Measurements from ENCODE around the gene ETV5.

DNA sequence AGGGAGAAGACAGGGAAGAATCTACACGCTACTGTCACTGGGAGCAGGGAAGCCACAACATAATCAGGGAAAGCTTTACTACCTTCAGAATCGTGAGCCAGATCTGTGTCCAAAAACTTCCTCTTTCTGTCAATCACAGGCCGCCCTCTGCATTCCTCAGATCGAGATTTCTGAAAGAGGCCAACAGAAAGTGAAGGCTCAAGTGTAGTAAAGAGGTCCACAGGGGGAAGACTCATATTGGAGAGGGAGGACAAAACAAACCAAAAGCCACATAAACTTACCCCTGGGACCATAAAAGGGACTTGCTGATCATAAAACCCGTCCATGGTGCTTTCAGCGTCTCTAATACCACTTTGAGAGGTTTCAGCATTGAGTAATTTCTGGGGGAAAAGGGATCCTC, 3.3 kb downstream of the ETV5 start:
- TF ChIP-seq FOXM1 (IDR thresholded peaks at IDR 0.05; ENCODE audit: low read depth) (no peak), TAF1 (IDR thresholded peaks at IDR 0.05; ENCODE audit: borderline replicate concordance, low read depth, low read length) (no peak), NRF1 (IDR thresholded peaks at IDR 0.05; ENCODE audit: low read depth, low read length) (no peak), RXRA (IDR thresholded peaks at IDR 0.05; ENCODE audit: borderline replicate concordance, low read depth) (no peak), RCOR1 (IDR thresholded peaks at IDR 0.05; ENCODE audit: low read length) (no peak), POLR2AphosphoS5 (IDR thresholded peaks at IDR 0.05; ENCODE audit: low read depth, low read length) (no peak)
- TF ChIP-seq, protein P1, sequence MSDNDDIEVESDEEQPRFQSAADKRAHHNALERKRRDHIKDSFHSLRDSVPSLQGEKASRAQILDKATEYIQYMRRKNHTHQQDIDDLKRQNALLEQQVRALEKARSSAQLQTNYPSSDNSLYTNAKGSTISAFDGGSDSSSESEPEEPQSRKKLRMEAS (IDR thresholded peaks at IDR 0.05; ENCODE audit: low read depth): no peak
- TF ChIP-seq, protein P2, sequence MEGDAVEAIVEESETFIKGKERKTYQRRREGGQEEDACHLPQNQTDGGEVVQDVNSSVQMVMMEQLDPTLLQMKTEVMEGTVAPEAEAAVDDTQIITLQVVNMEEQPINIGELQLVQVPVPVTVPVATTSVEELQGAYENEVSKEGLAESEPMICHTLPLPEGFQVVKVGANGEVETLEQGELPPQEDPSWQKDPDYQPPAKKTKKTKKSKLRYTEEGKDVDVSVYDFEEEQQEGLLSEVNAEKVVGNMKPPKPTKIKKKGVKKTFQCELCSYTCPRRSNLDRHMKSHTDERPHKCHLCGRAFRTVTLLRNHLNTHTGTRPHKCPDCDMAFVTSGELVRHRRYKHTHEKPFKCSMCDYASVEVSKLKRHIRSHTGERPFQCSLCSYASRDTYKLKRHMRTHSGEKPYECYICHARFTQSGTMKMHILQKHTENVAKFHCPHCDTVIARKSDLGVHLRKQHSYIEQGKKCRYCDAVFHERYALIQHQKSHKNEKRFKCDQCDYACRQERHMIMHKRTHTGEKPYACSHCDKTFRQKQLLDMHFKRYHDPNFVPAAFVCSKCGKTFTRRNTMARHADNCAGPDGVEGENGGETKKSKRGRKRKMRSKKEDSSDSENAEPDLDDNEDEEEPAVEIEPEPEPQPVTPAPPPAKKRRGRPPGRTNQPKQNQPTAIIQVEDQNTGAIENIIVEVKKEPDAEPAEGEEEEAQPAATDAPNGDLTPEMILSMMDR (IDR thresholded peaks at IDR 0.05): no peak
- TF ChIP-seq, protein P3, sequence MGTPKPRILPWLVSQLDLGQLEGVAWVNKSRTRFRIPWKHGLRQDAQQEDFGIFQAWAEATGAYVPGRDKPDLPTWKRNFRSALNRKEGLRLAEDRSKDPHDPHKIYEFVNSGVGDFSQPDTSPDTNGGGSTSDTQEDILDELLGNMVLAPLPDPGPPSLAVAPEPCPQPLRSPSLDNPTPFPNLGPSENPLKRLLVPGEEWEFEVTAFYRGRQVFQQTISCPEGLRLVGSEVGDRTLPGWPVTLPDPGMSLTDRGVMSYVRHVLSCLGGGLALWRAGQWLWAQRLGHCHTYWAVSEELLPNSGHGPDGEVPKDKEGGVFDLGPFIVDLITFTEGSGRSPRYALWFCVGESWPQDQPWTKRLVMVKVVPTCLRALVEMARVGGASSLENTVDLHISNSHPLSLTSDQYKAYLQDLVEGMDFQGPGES (IDR thresholded peaks at IDR 0.05; ENCODE audit: low read depth, low read length): no peak
